GM23248 (cell line): ENCODE results near the gene SUSD3. TPM values are rescaled to one million over a fixed set of nuclear protein-coding genes. Genes with fewer than 3 reads are reported as not detected.

Source experiments
- DNase-seq: peaks from one replicate; pipeline ENCODE4 v3.0.0-alpha.2; 2015
- H2AFZ ChIP-seq: fragments of 200-600 bp; sonication (generic); 2 replicates; pipeline ENCODE4 v1.6.1; 2016; ENCODE audit warnings: antibody characterized with exemption
- H3F3A ChIP-seq: fragments of 200-600 bp; sonication (generic); 2 replicates; pipeline ENCODE4 v1.6.1; 2016; ENCODE audit warnings: mild to moderate bottlenecking, antibody characterized with exemption, mixed run types; ENCODE audit not compliant: insufficient read depth
- H3K27ac ChIP-seq: fragments of 200-600 bp; sonication (generic); 2 replicates; pipeline ENCODE4 v1.5.1; 2016; ENCODE audit warnings: mild to moderate bottlenecking
- H3K27me3 ChIP-seq: fragments of 200-600 bp; sonication (generic); replicated peaks from 2 replicates; pipeline ENCODE4 v1.6.1; 2016; ENCODE audit warnings: mild to moderate bottlenecking; ENCODE audit not compliant: insufficient read depth
- H3K36me3 ChIP-seq: fragments of 200-600 bp; sonication (generic); 2 replicates; pipeline ENCODE4 v1.6.1; 2016; ENCODE audit warnings: low read depth, mild to moderate bottlenecking
- H3K4me1 ChIP-seq: fragments of 200-600 bp; sonication (generic); 2 replicates; pipeline ENCODE4 v1.6.1; 2016; ENCODE audit warnings: mild to moderate bottlenecking; ENCODE audit not compliant: insufficient read depth
- H3K4me2 ChIP-seq: fragments of 200-600 bp; sonication (generic); one replicate; pipeline ENCODE4 v1.6.1; 2016; ENCODE audit warnings: mild to moderate bottlenecking; ENCODE audit not compliant: unreplicated experiment
- H3K4me3 ChIP-seq: fragments of 200-600 bp; sonication (generic); 2 replicates; pipeline ENCODE4 v1.5.1; 2016; ENCODE audit warnings: mild to moderate bottlenecking
- H3K79me2 ChIP-seq: fragments of 200-600 bp; sonication (generic); 2 replicates; pipeline ENCODE4 v1.6.1; 2016; ENCODE audit warnings: mild to moderate bottlenecking; ENCODE audit not compliant: insufficient read depth
- H3K9ac ChIP-seq: fragments of 200-600 bp; sonication (generic); 2 replicates; pipeline ENCODE4 v1.6.1; 2016; ENCODE audit warnings: mild to moderate bottlenecking
- H3K9me2 ChIP-seq: fragments of 200-600 bp; sonication (generic); 2 replicates; pipeline ENCODE4 v1.6.1; 2016; ENCODE audit warnings: mixed run types, mild to moderate bottlenecking, moderate library complexity; ENCODE audit not compliant: insufficient read depth
- H3K9me3 ChIP-seq: fragments of 200-600 bp; sonication (generic); one replicate; pipeline ENCODE4 v1.6.1; 2017; ENCODE audit warnings: low read depth
- H4K20me1 ChIP-seq: fragments of 200-600 bp; sonication (generic); 2 replicates; pipeline ENCODE4 v1.6.0; 2016; ENCODE audit not compliant: insufficient read depth
- EZH2 ChIP-seq: fragments of 200-600 bp; sonication (generic); IDR thresholded peaks from 2 replicates; pipeline ENCODE4 v1.6.1; 2018; ENCODE audit warnings: antibody characterized with exemption, mild to moderate bottlenecking; ENCODE audit not compliant: insufficient read depth, poor library complexity, severe bottlenecking
- EZH2phosphoT487 ChIP-seq: fragments of 200-600 bp; sonication (generic); IDR thresholded peaks from 2 replicates; pipeline ENCODE4 v1.6.1; 2018; ENCODE audit warnings: antibody characterized with exemption, moderate library complexity, mild to moderate bottlenecking, low read depth; ENCODE audit not compliant: insufficient read depth
- WGBS, 2 experiments: methylation state at CpG; one replicate each; pipeline ENCODE4 v1.1.6; 2015 to 2017; ENCODE audit warnings: low lambda C conversion rate in 2 of 2, low coverage in 1 of 2; ENCODE audit errors: missing lambda C conversion rate in 2 of 2; 5-methylcytosine and 5-hydroxymethylcytosine counted together
- in situ Hi-C: fragments of 300-500 bp; cut with MboI; formaldehyde crosslinking; loops from 2 replicates; pipeline ENCODE4 v1.15.0; 2020
- polyA plus RNA-seq: library from polyadenylated mRNA; unstranded; fragments of >200 nt; fragmentation: Nextera tagmentation; extraction: Ambion mirVana; gene quantifications from 2 replicates; pipeline ENCODE4 v1.2.1, GENCODE V29; 2016
- total RNA-seq: library from RNA; depleted of rRNA; stranded (reverse); fragments of >200 nt; shearing (Covaris generic); gene quantifications from 2 replicates; pipeline ENCODE4 v1.2.3, GENCODE V29; 2014

Gene SUSD3
- total and polyA plus RNA-seq, 2 experiments from 2014 or later: 0.43 TPM; not detected in 1

- in situ Hi-C loops: no loop called here
- H3K4me1 ChIP-seq: peaks cover 8% of the 10 kb centered on the region; the same call in 1 of the 2 replicates
- H3K4me2 ChIP-seq: no peak overlapping the region
- no peak overlapping the region for H3K4me3 ChIP-seq
- no peaks in the 10 kb centered on the region for H4K20me1 ChIP-seq
- H3K79me2 ChIP-seq: no peaks in the 10 kb centered on the region
- H3K9me2 ChIP-seq: no peaks in the 10 kb centered on the region
- H3F3A ChIP-seq: no peaks in the 10 kb centered on the region
- H3K36me3 ChIP-seq: no peaks in the 10 kb centered on the region
- 79 to 80% methylated on average over 19 of the region's 19 CpGs for WGBS, 2 experiments
- H3K27ac ChIP-seq: no peak overlapping the region
- H2AFZ ChIP-seq: no peak overlapping the region
- no peak for TF ChIP-seq EZH2phosphoT487
- TF ChIP-seq EZH2: no peak
- DNase-seq: no peak
- no peaks in the 10 kb centered on the region for H3K9me3 ChIP-seq
- no peak overlapping the region for H3K9ac ChIP-seq
- H3K27me3 ChIP-seq: no peaks in the 10 kb centered on the region
Observed at GRCh38 chr9:93061791-93062763, 3.6 kb downstream of the SUSD3 start.

- no peak overlapping the region for H3K4me3 ChIP-seq
- 0 out of 2 replicates have a peak, but pooled peaks cover 9% of the 10 kb centered on the region for H3K27me3 ChIP-seq
- no peaks in the 10 kb centered on the region for H3K9me2 ChIP-seq
- H3K9ac ChIP-seq: no peak overlapping the region
- no peaks in the 10 kb centered on the region for H3K79me2 ChIP-seq
- H3K4me1 ChIP-seq: peaks cover 8% of the 10 kb centered on the region; the same call in 1 of the 2 replicates
- H3K36me3 ChIP-seq: no peaks in the 10 kb centered on the region
- in situ Hi-C loops: no loop called here
- no peak for TF ChIP-seq EZH2phosphoT487
- no peak for TF ChIP-seq EZH2
- no peak for DNase-seq
- no peaks in the 10 kb centered on the region for H3K9me3 ChIP-seq
- no peak overlapping the region for H3K4me2 ChIP-seq
- H2AFZ ChIP-seq: no peak overlapping the region
- H3F3A ChIP-seq: no peaks in the 10 kb centered on the region
- H4K20me1 ChIP-seq: no peaks in the 10 kb centered on the region
- WGBS, 2 experiments: 74 to 79% methylated on average over 12 of the region's 12 CpGs
- H3K27ac ChIP-seq: no peak overlapping the region
Observed at GRCh38 chr9:93064392-93065134, 6.1 kb downstream of the SUSD3 start.

DNA sequence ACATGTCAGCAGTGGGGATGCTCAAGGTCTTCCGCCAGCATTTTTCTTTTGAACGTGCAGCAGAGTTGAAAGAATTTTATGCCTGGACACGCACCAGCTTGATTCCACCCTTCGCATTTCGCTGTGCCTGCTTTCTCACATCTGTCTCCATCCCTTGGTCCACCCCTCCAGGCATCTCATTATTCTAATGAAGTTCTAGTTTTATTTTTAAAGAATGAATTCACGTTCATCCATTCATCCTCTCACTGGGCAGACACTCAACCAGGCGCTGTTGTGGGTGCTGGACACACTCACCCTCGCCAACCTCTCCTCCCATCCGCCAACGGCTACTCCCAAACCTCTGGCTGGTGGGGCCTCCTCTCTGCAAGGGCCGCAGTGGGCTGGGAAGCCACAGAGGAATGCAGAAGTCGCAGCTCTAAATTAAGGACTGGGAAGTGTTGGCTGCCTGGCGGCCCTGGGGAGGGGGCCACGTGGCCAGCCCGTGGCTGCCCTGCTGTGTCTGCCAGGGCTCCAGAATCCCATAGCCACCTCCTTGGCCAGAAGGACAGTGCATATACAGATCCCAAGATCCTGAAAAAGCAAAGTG is 6.7 kb downstream of the SUSD3 start:
- Histone ChIP-seq H3K27me3 (0 out of 2 replicates have a peak, but pooled peaks cover 9% of the 10 kb centered on the region), H3F3A (no peaks in the 10 kb centered on the region), H4K20me1 (no peaks in the 10 kb centered on the region), H3K4me3 (no peak overlapping the region), H3K9ac (no peak overlapping the region), H3K36me3 (no peaks in the 10 kb centered on the region), H3K9me3 (no peaks in the 10 kb centered on the region), H3K9me2 (no peaks in the 10 kb centered on the region), H3K4me2 (no peak overlapping the region), H3K4me1 (peaks cover 8% of the 10 kb centered on the region; the same call in 1 of the 2 replicates), H3K79me2 (no peaks in the 10 kb centered on the region), H3K27ac (no peak overlapping the region), H2AFZ (no peak overlapping the region)
- in situ Hi-C loops: no loop called here
- WGBS, 2 experiments: 68 to 74% methylated on average over 15 of the region's 15 CpGs
- TF ChIP-seq EZH2phosphoT487 (no peak), EZH2 (no peak)
- DNase-seq: no peak

DNA sequence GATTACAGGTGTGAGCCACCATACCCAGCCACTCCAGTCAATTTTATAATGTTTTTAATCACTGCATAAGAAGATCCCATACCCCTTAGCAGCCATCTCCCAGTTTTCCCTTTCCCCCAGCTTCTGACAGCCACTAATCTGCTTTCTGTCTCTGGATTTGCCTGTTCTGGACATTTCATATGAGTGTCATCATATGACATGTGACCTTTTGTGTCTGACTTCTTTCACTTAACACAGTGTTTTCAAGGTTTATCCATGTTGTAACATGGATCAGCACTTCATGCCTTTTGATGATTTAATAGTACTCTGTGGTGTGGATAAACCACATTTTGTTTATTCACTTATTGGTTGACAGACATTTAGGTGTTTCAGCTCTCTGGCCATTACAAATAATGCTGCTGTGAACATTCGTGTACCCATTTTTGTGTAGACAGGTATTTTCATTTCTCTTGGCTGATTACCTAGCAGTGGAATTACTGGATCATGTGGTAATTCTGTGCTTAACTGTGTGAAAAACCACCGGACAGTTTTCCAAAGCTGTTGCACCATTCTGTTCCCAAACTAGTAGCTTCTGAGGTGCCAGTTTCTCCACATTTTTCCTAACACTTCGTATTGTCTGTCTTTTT is 8.6 kb downstream of the SUSD3 start:
- in situ Hi-C loops: no loop called here
- Histone ChIP-seq H2AFZ (no peak overlapping the region), H3K27me3 (0 out of 2 replicates have a peak, but pooled peaks cover 9% of the 10 kb centered on the region), H3K9me2 (no peaks in the 10 kb centered on the region), H4K20me1 (no peaks in the 10 kb centered on the region), H3K36me3 (no peaks in the 10 kb centered on the region), H3F3A (no peaks in the 10 kb centered on the region), H3K27ac (no peak overlapping the region), H3K4me2 (no peak overlapping the region), H3K79me2 (no peaks in the 10 kb centered on the region), H3K9ac (no peak overlapping the region), H3K4me1 (no peaks in the 10 kb centered on the region), H3K9me3 (no peaks in the 10 kb centered on the region), H3K4me3 (no peak overlapping the region)
- no peak for TF ChIP-seq EZH2phosphoT487
- no peak for TF ChIP-seq EZH2
- 41 to 42% methylated on average over 3 of the region's 3 CpGs for WGBS, 2 experiments
- DNase-seq: no peak
